NCI-H510A treated with DMSO at 0.1 percent for 48 hours (cell line): ENCODE measurements around the gene SNRPA1.

ENCODE experiments used
- DNase-seq: peaks from one replicate; lab custom pipeline; 2025; lab: John Stamatoyannopoulos, UW

SNRPA1 gene

GRCh38 chr15:101318839-101319238 is 23.8 kb upstream of the SNRPA1 start:
- no peak for DNase-seq

- no peak for DNase-seq
These were observed 23.2 kb upstream of the SNRPA1 start for GRCh38 chr15:101318147-101318819.

- DNase-seq = no peak
These were observed 22.4 kb upstream of the SNRPA1 start for GRCh38 chr15:101317336-101317872.

- DNase-seq = no peak
These were observed 21.5 kb upstream of the SNRPA1 start for GRCh38 chr15:101316529-101316928.

GRCh38 chr15:101315736-101316135 is 20.7 kb upstream of the SNRPA1 start:
- no peak for DNase-seq

GRCh38 chr15:101314336-101315125 is 19.5 kb upstream of the SNRPA1 start:
- no peak for DNase-seq

GRCh38 chr15:101313041-101313761 is 18.2 kb upstream of the SNRPA1 start:
- no peak for DNase-seq

- no peak for DNase-seq
These were observed 15.5 kb upstream of the SNRPA1 start for GRCh38 chr15:101310508-101310907.

GRCh38 chr15:101310161-101310480 is 15.1 kb upstream of the SNRPA1 start:
- no peak for DNase-seq

- DNase-seq = no peak
These were observed 14.6 kb upstream of the SNRPA1 start for GRCh38 chr15:101309436-101310160.

- DNase-seq = peak; percentile 14
These were observed 13.8 kb upstream of the SNRPA1 start for GRCh38 chr15:101308604-101309435.

GRCh38 chr15:101307897-101308603 is 13.0 kb upstream of the SNRPA1 start:
- DNase-seq = no peak

- DNase-seq = no peak
These were observed 12.2 kb upstream of the SNRPA1 start for GRCh38 chr15:101307048-101307896.

- DNase-seq = no peak
These were observed 11.4 kb upstream of the SNRPA1 start for GRCh38 chr15:101306341-101307047.

- DNase-seq = no peak
These were observed 10.8 kb upstream of the SNRPA1 start for GRCh38 chr15:101305820-101306255.

GRCh38 chr15:101303408-101303807 is 8.4 kb upstream of the SNRPA1 start:
- DNase-seq = no peak

- DNase-seq = no peak
These were observed 1.7 kb upstream of the SNRPA1 start for GRCh38 chr15:101296418-101297405.
